ENCODE results near the gene PDP2. TPM values are rescaled to one million over a fixed set of nuclear protein-coding genes. Genes with fewer than 3 reads are reported as not detected.

The PDP2 gene
- total and polyA plus RNA-seq, 10 of the 15 experiments (the other 5 are each of a cell fraction or from before 2014, with no cell fraction given) = 1.9 to 31.1 (median 6.2) TPM

DNA sequence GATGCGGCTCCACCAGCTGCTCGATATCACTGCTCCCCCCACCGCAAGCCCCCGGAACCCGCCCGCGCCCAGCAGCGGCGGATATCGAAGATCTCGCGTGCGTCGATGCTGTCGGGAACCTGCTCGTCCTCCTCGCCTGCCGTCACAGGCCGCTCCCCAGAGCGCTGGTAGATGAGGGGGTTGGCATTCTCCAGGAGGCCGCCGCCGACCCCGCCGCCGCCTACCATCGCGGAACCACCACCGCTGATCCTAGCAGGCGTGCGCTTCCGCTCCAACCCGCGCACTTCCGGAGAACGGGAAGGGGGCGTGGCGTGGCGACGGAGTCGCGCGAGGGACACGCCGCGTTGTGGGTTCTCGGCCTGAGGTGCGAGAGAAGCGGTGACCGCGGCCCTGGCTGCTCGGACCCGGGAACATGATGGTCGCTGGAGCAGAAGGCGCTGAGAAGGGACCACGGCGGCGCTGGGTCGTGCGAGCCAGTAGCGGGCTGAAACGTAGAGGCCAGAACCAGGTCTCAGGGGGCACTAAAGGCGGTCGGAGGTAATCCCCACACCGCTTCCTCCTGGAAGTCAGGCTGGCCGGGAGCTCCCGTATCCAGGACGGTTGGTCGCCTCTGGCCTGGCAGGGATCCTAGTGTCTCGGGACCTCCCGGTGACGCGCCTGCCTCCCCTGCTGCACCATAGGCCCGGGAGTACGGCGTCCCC lies 54.0 kb downstream of the PDP2 start, which contains the start of gene CIAO2B (continued):
- TF ChIP-seq, protein P1, sequence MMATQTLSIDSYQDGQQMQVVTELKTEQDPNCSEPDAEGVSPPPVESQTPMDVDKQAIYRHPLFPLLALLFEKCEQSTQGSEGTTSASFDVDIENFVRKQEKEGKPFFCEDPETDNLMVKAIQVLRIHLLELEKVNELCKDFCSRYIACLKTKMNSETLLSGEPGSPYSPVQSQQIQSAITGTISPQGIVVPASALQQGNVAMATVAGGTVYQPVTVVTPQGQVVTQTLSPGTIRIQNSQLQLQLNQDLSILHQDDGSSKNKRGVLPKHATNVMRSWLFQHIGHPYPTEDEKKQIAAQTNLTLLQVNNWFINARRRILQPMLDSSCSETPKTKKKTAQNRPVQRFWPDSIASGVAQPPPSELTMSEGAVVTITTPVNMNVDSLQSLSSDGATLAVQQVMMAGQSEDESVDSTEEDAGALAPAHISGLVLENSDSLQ (IDR thresholded peaks at IDR 0.05) = no peak
- TF ChIP-seq RBBP5 (conservative IDR thresholded peaks at IDR 0.05) (no peak), IRF4 (IDR thresholded peaks at IDR 0.05; ENCODE audit: low read depth, low read length) (0 out of 2 replicates have a peak, but pooled peaks have one; percentile 2), IKZF1 (conservative IDR thresholded peaks at IDR 0.05) (peak; percentile 91), PBX3 (IDR thresholded peaks at IDR 0.05; ENCODE audit: insufficient replicate concordance, low read depth, low read length) (no peak), CREM (IDR thresholded peaks at IDR 0.05; ENCODE audit: low read depth) (peak; percentile 59; the same call in 1 of the 2 replicates), BCL3 (IDR thresholded peaks at IDR 0.05; ENCODE audit: borderline replicate concordance, insufficient read depth, low read depth, low read length, poor library complexity, severe bottlenecking) (peak; percentile 14), TAF1 (IDR thresholded peaks at IDR 0.05; ENCODE audit: borderline replicate concordance, low read depth, low read length) (peak; percentile 78; the same call in 1 of the 2 replicates), BHLHE40 (IDR thresholded peaks at IDR 0.05; ENCODE audit: borderline replicate concordance in 1 of 2, low read depth in 2 of 2, low read length in 1 of 2) (peak; percentile 33 to 62; a peak in 3 of 4 replicates), ZNF622 (IDR thresholded peaks at IDR 0.05) (no peak)
- TF ChIP-seq, protein P2, sequence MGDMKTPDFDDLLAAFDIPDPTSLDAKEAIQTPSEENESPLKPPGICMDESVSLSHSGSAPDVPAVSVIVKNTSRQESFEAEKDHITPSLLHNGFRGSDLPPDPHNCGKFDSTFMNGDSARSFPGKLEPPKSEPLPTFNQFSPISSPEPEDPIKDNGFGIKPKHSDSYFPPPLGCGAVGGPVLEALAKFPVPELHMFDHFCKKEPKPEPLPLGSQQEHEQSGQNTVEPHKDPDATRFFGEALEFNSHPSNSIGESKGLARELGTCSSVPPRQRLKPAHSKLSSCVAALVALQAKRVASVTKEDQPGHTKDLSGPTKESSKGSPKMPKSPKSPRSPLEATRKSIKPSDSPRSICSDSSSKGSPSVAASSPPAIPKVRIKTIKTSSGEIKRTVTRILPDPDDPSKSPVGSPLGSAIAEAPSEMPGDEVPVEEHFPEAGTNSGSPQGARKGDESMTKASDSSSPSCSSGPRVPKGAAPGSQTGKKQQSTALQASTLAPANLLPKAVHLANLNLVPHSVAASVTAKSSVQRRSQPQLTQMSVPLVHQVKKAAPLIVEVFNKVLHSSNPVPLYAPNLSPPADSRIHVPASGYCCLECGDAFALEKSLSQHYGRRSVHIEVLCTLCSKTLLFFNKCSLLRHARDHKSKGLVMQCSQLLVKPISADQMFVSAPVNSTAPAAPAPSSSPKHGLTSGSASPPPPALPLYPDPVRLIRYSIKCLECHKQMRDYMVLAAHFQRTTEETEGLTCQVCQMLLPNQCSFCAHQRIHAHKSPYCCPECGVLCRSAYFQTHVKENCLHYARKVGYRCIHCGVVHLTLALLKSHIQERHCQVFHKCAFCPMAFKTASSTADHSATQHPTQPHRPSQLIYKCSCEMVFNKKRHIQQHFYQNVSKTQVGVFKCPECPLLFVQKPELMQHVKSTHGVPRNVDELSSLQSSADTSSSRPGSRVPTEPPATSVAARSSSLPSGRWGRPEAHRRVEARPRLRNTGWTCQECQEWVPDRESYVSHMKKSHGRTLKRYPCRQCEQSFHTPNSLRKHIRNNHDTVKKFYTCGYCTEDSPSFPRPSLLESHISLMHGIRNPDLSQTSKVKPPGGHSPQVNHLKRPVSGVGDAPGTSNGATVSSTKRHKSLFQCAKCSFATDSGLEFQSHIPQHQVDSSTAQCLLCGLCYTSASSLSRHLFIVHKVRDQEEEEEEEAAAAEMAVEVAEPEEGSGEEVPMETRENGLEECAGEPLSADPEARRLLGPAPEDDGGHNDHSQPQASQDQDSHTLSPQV (IDR thresholded peaks at IDR 0.05) = no peak
- TF ChIP-seq, protein P3, sequence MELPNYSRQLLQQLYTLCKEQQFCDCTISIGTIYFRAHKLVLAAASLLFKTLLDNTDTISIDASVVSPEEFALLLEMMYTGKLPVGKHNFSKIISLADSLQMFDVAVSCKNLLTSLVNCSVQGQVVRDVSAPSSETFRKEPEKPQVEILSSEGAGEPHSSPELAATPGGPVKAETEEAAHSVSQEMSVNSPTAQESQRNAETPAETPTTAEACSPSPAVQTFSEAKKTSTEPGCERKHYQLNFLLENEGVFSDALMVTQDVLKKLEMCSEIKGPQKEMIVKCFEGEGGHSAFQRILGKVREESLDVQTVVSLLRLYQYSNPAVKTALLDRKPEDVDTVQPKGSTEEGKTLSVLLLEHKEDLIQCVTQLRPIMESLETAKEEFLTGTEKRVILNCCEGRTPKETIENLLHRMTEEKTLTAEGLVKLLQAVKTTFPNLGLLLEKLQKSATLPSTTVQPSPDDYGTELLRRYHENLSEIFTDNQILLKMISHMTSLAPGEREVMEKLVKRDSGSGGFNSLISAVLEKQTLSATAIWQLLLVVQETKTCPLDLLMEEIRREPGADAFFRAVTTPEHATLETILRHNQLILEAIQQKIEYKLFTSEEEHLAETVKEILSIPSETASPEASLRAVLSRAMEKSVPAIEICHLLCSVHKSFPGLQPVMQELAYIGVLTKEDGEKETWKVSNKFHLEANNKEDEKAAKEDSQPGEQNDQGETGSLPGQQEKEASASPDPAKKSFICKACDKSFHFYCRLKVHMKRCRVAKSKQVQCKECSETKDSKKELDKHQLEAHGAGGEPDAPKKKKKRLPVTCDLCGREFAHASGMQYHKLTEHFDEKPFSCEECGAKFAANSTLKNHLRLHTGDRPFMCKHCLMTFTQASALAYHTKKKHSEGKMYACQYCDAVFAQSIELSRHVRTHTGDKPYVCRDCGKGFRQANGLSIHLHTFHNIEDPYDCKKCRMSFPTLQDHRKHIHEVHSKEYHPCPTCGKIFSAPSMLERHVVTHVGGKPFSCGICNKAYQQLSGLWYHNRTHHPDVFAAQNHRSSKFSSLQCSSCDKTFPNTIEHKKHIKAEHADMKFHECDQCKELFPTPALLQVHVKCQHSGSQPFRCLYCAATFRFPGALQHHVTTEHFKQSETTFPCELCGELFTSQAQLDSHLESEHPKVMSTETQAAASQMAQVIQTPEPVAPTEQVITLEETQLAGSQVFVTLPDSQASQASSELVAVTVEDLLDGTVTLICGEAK (IDR thresholded peaks at IDR 0.05; ENCODE audit: borderline replicate concordance) = peak; percentile 90
- TF ChIP-seq, protein P4, sequence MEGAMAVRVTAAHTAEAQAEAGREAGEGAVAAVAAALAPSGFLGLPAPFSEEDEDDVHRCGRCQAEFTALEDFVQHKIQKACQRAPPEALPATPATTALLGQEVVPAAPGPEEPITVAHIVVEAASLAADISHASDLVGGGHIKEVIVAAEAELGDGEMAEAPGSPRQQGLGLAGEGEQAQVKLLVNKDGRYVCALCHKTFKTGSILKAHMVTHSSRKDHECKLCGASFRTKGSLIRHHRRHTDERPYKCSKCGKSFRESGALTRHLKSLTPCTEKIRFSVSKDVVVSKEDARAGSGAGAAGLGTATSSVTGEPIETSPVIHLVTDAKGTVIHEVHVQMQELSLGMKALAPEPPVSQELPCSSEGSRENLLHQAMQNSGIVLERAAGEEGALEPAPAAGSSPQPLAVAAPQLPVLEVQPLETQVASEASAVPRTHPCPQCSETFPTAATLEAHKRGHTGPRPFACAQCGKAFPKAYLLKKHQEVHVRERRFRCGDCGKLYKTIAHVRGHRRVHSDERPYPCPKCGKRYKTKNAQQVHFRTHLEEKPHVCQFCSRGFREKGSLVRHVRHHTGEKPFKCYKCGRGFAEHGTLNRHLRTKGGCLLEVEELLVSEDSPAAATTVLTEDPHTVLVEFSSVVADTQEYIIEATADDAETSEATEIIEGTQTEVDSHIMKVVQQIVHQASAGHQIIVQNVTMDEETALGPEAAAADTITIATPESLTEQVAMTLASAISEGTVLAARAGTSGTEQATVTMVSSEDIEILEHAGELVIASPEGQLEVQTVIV (IDR thresholded peaks at IDR 0.05; ENCODE audit: borderline replicate concordance, partially characterized antibody) = peak; percentile 69

All from GM12878 (cell line).